C4-2B (cell line): ENCODE data around the gene DPYSL4.
"Not testable (repeated sequence)": the region's sequence is repeated elsewhere in the genome, so short reads cannot be mapped to it uniquely, and the experiment has no call there.

Experiments
- H3K27ac ChIP-seq: fragments of 450-650 bp; 2 replicates; pipeline ENCODE4 v1.5.1; 2017
- ZFX ChIP-seq: fragments of 450-650 bp; IDR thresholded peaks from 2 replicates; pipeline ENCODE4 v1.6.1; 2017
- TF ChIP-seq, protein P1 (sequence below): fragments of 450-650 bp; conservative IDR thresholded peaks from 2 replicates; pipeline ENCODE4 v1.5.1; 2017; ENCODE audit warnings: mild to moderate bottlenecking

Gene DPYSL4

DNA sequence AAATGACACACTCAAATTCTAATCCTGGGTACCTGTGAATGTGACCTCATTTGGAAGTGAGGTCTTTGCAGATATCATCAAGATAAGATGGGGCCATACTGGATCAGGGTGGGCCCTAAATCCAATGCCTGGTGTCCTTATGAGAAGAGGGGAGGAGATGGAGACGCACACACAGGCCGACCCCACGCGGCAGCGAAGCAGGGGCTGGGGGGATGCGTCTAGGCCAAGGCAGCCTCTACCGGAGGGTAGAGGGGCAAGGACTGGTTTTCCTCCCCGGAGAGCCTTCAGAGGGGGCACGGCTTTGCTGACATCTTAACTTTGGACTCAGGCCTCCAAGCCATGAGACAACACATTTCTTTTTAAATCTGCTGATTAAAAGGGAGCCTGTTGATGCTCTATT lies 33.3 kb downstream of the DPYSL4 start:
- TF ChIP-seq, protein P1, sequence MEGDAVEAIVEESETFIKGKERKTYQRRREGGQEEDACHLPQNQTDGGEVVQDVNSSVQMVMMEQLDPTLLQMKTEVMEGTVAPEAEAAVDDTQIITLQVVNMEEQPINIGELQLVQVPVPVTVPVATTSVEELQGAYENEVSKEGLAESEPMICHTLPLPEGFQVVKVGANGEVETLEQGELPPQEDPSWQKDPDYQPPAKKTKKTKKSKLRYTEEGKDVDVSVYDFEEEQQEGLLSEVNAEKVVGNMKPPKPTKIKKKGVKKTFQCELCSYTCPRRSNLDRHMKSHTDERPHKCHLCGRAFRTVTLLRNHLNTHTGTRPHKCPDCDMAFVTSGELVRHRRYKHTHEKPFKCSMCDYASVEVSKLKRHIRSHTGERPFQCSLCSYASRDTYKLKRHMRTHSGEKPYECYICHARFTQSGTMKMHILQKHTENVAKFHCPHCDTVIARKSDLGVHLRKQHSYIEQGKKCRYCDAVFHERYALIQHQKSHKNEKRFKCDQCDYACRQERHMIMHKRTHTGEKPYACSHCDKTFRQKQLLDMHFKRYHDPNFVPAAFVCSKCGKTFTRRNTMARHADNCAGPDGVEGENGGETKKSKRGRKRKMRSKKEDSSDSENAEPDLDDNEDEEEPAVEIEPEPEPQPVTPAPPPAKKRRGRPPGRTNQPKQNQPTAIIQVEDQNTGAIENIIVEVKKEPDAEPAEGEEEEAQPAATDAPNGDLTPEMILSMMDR = no peak
- no peak for TF ChIP-seq ZFX
- H3K27ac ChIP-seq = no peak overlapping the region

DNA sequence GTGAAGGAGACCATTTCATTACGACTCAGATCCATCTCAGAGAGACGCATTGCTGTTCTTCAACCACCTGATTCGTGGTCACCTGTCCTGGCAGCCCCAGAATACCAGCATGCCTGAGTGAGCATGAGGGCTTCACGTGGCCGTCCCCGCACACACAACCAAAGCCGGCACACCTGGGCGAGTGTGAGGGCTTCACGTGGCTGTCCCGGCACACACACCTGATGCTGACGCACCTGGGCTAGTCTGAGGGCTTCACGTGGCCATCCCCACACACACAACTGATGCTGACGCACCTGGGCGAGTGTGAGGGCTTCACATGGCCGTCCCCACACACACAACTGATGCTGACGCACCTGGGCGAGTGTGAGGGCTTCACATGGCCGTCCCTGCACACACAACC lies 34.2 kb downstream of the DPYSL4 start:
- not testable (repeated sequence) for H3K27ac ChIP-seq

DNA sequence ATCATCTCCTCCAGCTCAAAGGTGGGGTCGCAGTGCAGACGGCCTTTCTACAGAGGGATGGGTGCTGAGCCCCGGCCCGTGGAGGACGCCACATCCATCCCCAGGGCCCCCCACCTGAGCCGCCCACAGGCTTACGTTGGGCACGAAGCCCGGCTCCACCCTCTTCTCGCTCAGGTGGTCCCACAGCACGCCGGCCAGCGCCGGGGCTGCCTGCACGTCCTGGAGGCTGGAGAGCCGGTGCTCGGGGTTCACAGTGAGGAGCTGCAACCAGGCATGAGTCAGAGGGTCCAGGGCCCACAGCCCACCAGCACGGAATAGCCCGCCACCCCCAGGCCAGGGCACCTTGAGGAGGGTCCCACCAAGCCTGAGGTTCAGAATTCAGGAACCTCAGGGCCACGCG lies 36.0 kb downstream of the DPYSL4 start:
- TF ChIP-seq, protein P1 = no peak
- TF ChIP-seq ZFX = no peak
- H3K27ac ChIP-seq = no peak overlapping the region

DNA sequence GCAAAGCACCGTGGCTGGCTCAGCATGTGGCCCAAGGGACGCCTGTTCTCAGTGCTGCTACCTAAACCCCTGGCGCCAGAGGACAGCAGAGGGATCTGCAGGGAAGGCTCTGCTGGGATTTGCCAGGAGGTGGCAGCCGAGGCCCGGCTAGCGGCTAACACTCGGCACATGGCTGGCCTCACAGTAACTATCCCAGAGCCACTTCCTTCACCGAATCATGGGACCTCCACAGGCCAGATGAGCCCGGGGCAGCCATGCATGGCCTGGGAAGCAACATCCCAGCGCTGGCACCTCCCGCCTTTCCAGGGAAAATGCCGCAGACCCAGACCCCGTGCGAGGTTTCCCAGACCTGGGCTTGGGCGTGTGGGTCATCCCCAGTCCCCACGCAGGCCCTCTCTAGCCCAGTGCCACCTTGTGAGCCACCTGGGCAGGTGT lies 36.4 kb downstream of the DPYSL4 start:
- TF ChIP-seq, protein P1 = peak; percentile 97
- no peak for TF ChIP-seq ZFX
- no peak overlapping the region; the same call in 1 of the 2 replicates for H3K27ac ChIP-seq

GRCh38 chr10:132223611-132224342 lies 37.0 kb downstream of the DPYSL4 start:
- no peak for TF ChIP-seq ZFX
- TF ChIP-seq, protein P1 = no peak

DNA sequence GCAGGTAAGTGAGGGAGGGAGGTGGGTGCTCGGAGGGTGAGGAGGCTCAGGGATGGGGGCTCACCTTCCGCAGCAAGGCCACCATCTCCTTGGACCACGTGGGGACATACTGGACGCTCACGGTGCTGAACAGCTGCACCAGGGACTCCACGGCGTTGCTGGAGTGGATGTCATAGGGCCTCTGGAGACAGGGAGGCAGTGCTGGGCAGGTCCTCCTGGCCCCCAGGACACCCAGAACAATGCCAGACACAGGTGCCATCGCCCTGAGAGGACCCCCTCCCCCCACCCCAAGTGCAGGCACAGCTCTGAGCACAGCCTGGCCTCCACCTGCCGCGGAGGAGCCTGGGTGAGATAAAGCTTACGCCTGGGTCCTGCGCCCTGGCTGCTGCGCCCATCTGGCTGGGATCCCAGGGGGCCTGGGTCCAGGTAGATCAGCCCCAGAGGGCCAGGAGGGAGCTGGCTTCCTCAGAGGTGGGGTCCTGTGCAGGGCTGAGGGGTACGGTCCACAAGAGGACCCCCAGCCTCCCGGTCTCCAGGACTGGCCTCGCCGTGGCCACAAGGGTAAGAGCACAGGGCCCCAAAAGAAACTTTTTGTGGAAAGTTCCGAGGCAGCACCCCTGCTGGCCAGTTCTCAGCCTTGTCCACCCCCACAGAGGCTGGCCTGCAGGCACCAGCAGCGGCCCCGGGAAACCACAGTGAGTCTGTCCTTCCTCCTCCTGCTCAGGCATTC lies 37.8 kb downstream of the DPYSL4 start:
- no peak for TF ChIP-seq ZFX
- TF ChIP-seq, protein P1 = no peak

More at GRCh38 chr10:132223611-132224342, 37.0 kb downstream of the DPYSL4 start:
- H3K27ac ChIP-seq = no peak overlapping the region; the same call in 1 of the 2 replicates

GRCh38 chr10:132225073-132225848 lies 38.5 kb downstream of the DPYSL4 start:
- TF ChIP-seq ZFX = no peak
- TF ChIP-seq, protein P1 = no peak
- H3K27ac ChIP-seq = no peak overlapping the region

More for the DNA sequence above, 37.8 kb downstream of the DPYSL4 start:
- H3K27ac ChIP-seq = no peak overlapping the region
